ENCODE results near the gene PHLDA2. TPM values are rescaled to one million over a fixed set of nuclear protein-coding genes. Genes with fewer than 3 reads are reported as not detected.

PHLDA2 gene
- total and polyA plus RNA-seq, 2 of the 13 experiments (the other 11 are each of a cell fraction or from before 2014, with no cell fraction given) = 0.55 to 0.78 TPM

GRCh38 chr11:2902784-2903671, 26.2 kb downstream of the PHLDA2 start (continued):
- TF ChIP-seq GRHL1 (CRISPR knock-in tag; conservative IDR thresholded peaks at IDR 0.05) (no peak), U2AF2 (IDR thresholded peaks at IDR 0.05; ENCODE audit: low read depth, low read length) (0 out of 2 replicates have a peak, but pooled peaks have one; percentile 33), TBX2 (CRISPR knock-in tag; IDR thresholded peaks at IDR 0.05; ENCODE audit: borderline replicate concordance) (peak; percentile 36; the same call in 1 of the 2 replicates), RBM22 (optimal IDR thresholded peaks at IDR 0.05; ENCODE audit: low read length) (peak; percentile 45), DZIP1 (CRISPR knock-in tag; IDR thresholded peaks at IDR 0.05) (0 out of 2 replicates have a peak, but pooled peaks have one; percentile 30), MYNN (CRISPR knock-in tag; IDR thresholded peaks at IDR 0.05; ENCODE audit: low read depth) (no peak), MEIS1 (CRISPR knock-in tag; IDR thresholded peaks at IDR 0.05; ENCODE audit: borderline replicate concordance) (peak; percentile 74; the same call in 1 of the 2 replicates), ZNF607 (CRISPR knock-in tag; IDR thresholded peaks at IDR 0.05; ENCODE audit: borderline replicate concordance) (no peak; the same call in 1 of the 2 replicates), NFE2L1 (CRISPR knock-in tag; IDR thresholded peaks at IDR 0.05; ENCODE audit: borderline replicate concordance) (peak; percentile 89), ZSCAN29 (CRISPR knock-in tag; conservative IDR thresholded peaks at IDR 0.05) (0 out of 2 replicates have a peak, but pooled peaks have one; percentile 35), PATZ1 (CRISPR knock-in tag; IDR thresholded peaks at IDR 0.05) (peak; percentile 42), DMAP1 (CRISPR knock-in tag; IDR thresholded peaks at IDR 0.05) (peak; percentile 45; the same call in 1 of the 2 replicates), ZFX (CRISPR knock-in tag; IDR thresholded peaks at IDR 0.05; ENCODE audit: low read depth) (peak; percentile 58), WIZ (CRISPR knock-in tag; IDR thresholded peaks at IDR 0.05) (no peak), ZKSCAN5 (CRISPR knock-in tag; IDR thresholded peaks at IDR 0.05) (no peak)

Measured in HepG2 (cell line).